ENCODE measurements around the gene NPIPB6.
"Not testable (repeated sequence)": the region's sequence is repeated elsewhere in the genome, so short reads cannot be mapped to it uniquely, and the experiment has no call there.

Gene NPIPB6

DNA sequence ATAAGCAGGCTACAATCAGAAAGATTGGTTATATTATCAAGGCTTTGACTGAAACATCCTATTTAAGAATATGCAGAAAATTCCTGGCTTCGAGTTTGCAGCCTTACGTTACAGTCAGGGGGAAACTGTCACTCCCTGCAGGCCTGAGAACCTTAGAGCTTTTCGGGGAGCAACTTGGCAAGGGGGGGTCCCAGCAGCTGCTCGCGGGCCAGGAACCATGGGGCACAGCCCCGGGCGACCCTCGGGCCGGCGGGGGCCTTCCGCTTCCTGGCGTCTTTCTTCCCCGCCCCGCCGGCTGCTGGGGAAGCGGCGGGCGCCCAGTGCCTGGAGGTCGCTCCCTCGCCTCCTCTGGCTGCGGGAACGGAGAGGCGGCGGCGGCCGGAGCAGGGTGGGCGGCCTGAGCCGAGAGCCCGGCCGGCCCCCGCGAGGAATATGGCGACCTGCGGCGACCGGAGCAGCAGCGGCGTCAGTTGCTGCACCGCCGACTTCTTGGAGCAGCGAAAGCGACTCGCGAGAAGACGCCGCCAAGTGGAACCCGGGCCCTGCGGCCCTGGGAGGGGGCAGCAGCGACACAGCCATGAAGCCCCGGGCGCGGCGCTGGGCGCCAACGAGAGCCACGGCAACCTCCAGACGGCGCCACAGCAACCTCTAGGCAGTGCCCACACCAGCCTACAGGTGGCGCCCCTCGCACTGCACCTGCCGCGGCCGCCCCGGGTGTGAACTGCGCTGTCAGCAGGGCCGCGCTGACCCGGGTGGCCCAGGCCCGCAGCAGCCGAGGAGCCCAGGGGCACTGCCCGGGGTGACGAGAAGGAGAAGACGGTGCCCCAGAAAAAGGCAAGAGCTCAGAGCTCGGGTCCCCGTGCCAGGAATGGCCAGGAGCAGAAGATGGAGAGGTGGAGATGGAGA, 1.2 kb upstream of the NPIPB6 start:
- H4K20me1 ChIP-seq (ENCODE audit: insufficient read depth, low read length); H3K4me1 ChIP-seq (ENCODE audit: low read length); H3K79me2 ChIP-seq (ENCODE audit: low read length); H3K4me2 ChIP-seq (ENCODE audit: low read length); H3K4me3 ChIP-seq (ENCODE audit: low read length); H2AFZ ChIP-seq (ENCODE audit: low read depth, low read length); H3K27ac ChIP-seq (ENCODE audit: low read length); H3K9ac ChIP-seq (ENCODE audit: low read length); H3K36me3 ChIP-seq (replicated peaks; ENCODE audit: low read depth, low read length); H3K9me3 ChIP-seq (ENCODE audit: insufficient read depth, low read length); H3K27me3 ChIP-seq (ENCODE audit: low read depth, low read length): not testable (repeated sequence)

DNA sequence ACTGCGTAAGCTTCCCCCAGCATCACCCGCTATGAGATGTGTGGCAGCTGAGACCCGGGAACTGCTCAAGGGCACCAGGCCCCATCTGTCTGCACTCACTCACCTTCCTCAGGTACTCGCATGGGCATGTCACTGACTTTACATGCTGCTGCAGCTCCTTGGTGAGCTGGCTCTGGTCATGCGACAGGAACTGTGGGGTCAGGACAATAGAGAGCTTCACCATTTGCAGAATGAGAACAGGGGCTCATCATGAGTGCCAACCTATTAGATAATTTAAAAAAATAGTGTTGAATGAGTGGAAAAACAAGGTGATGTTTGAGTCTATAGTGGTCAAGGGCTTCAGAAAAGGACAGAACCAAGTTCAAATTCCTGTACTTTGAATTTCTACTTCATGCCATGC, 708 bp downstream of the NPIPB6 start:
- not testable (repeated sequence) for H4K20me1 ChIP-seq (ENCODE audit: insufficient read depth, low read length); H3K27me3 ChIP-seq (ENCODE audit: low read depth, low read length); H2AFZ ChIP-seq (ENCODE audit: low read depth, low read length); H3K4me3 ChIP-seq (ENCODE audit: low read length); H3K9me3 ChIP-seq (ENCODE audit: insufficient read depth, low read length); H3K79me2 ChIP-seq (ENCODE audit: low read length); H3K4me1 ChIP-seq (ENCODE audit: low read length); H3K36me3 ChIP-seq (replicated peaks; ENCODE audit: low read depth, low read length)
- Histone ChIP-seq H3K4me2 (ENCODE audit: low read length) (peak overlapping the region; percentile 45; the same call in 1 of the 2 replicates), H3K27ac (ENCODE audit: low read length) (peak overlapping the region; percentile 67), H3K9ac (ENCODE audit: low read length) (peak overlapping the region; percentile 39; the same call in 1 of the 2 replicates)

DNA sequence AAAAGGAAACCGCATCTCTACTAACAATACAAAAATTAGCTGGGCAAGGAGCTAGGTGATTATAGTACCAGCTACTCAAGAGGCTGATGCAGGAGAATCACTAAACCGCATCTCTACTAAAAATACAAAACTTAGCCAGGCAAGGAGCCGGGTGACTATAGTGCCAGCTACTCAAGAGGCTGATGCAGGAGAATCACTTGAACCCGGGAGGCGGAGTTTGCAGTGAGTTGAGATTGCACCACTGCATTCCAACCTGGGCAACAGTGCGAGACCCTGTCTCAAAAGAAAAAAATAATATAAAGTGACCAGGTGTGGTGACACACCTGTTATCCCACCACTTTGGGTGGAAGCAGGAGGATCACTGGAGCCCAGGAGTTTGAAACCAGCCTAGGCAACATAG, 25.1 kb downstream of the NPIPB6 start:
- H3K36me3 ChIP-seq (replicated peaks; ENCODE audit: low read depth, low read length); H2AFZ ChIP-seq (ENCODE audit: low read depth, low read length); H3K9ac ChIP-seq (ENCODE audit: low read length); H3K27me3 ChIP-seq (ENCODE audit: low read depth, low read length); H3K4me2 ChIP-seq (ENCODE audit: low read length); H3K4me1 ChIP-seq (ENCODE audit: low read length); H3K27ac ChIP-seq (ENCODE audit: low read length); H3K79me2 ChIP-seq (ENCODE audit: low read length); H4K20me1 ChIP-seq (ENCODE audit: insufficient read depth, low read length); H3K9me3 ChIP-seq (ENCODE audit: insufficient read depth, low read length); H3K4me3 ChIP-seq (ENCODE audit: low read length): not testable (repeated sequence)

DNA sequence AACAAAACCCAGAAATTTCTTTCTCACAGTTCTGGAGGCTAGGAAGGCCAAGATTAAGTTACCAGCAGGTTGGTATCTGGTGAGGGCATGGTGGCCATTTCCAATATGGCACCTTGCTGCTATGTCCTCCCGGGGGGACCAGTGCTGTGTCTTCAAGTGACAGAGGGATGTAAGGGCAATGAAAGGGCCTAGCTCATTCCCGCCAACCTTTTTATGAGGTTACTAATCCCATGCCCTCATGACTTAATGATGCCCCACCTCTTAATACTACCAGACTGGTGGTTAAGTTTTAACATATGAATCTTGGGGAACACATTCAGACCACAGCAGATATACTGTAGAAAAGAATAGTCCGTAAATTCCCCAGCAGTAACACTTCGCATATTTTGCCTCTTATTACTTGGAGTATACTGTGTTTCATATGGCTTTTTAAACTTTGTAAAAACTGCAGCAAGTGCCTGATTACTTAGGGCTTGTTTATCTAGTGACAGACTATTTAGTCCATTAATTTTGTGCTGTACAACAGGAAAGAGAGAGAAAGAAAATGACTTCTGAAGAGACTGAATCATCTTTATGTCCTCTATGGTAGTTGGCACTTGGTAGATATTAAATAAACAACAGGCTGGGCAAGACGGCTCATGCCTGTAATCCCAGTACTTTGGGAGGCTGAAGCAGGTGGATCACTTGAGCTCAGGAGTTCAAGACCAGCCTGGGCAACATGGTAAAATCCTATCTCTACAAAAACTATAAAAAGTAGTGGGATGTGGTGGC, 26.2 kb downstream of the NPIPB6 start:
- not testable (repeated sequence) for H3K4me2 ChIP-seq (ENCODE audit: low read length); H3K9ac ChIP-seq (ENCODE audit: low read length); H2AFZ ChIP-seq (ENCODE audit: low read depth, low read length); H3K79me2 ChIP-seq (ENCODE audit: low read length); H3K27me3 ChIP-seq (ENCODE audit: low read depth, low read length); H3K27ac ChIP-seq (ENCODE audit: low read length); H3K36me3 ChIP-seq (replicated peaks; ENCODE audit: low read depth, low read length); H3K4me1 ChIP-seq (ENCODE audit: low read length); H3K9me3 ChIP-seq (ENCODE audit: insufficient read depth, low read length); H3K4me3 ChIP-seq (ENCODE audit: low read length); H4K20me1 ChIP-seq (ENCODE audit: insufficient read depth, low read length)

DNA sequence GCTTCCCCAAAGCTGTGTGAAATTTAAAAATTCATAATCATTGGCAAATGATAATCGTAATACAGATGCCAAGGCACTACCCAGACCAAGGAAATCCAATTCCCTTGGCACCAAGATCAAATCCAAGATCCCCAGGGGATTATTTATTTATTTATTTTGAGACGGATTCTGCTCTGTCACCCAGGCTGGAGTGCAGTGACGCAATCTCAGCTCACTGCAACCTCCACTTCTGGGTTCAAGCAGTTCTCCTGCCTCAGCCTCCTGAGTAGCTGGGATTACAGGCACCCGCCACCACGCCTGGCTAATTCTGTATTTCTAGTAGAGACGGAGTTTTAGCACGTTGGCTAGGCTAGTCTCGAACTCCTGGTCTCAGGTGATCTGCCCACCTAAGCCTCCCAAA, 27.6 kb downstream of the NPIPB6 start:
- not testable (repeated sequence) for H3K27me3 ChIP-seq (ENCODE audit: low read depth, low read length); H3K9me3 ChIP-seq (ENCODE audit: insufficient read depth, low read length); H3K27ac ChIP-seq (ENCODE audit: low read length); H3K36me3 ChIP-seq (replicated peaks; ENCODE audit: low read depth, low read length); H3K4me1 ChIP-seq (ENCODE audit: low read length); H3K4me2 ChIP-seq (ENCODE audit: low read length); H4K20me1 ChIP-seq (ENCODE audit: insufficient read depth, low read length); H2AFZ ChIP-seq (ENCODE audit: low read depth, low read length); H3K9ac ChIP-seq (ENCODE audit: low read length); H3K4me3 ChIP-seq (ENCODE audit: low read length); H3K79me2 ChIP-seq (ENCODE audit: low read length)

DNA sequence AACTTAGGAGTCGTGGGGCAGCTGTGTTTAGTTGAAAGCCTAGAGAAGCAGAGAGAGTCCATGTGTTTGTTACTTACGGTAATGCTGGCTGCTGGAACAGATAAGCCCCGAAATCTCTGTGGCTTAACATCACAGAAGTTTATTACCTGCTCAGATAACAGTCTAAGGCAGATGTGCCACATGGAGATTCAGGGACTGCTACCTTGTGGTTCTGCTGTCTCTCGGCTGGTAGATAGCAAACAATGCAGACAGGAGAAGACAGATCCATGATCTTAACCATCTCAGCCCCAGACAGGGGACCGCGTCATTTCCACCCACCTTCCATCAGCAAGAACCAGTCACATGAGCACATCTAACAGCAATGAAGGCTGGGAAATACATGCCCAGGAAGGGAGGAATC, 30.7 kb downstream of the NPIPB6 start:
- not testable (repeated sequence) for H3K27ac ChIP-seq (ENCODE audit: low read length); H3K4me3 ChIP-seq (ENCODE audit: low read length); H3K4me1 ChIP-seq (ENCODE audit: low read length); H2AFZ ChIP-seq (ENCODE audit: low read depth, low read length); H3K79me2 ChIP-seq (ENCODE audit: low read length); H3K9ac ChIP-seq (ENCODE audit: low read length); H4K20me1 ChIP-seq (ENCODE audit: insufficient read depth, low read length); H3K9me3 ChIP-seq (ENCODE audit: insufficient read depth, low read length); H3K4me2 ChIP-seq (ENCODE audit: low read length); H3K27me3 ChIP-seq (ENCODE audit: low read depth, low read length); H3K36me3 ChIP-seq (replicated peaks; ENCODE audit: low read depth, low read length)

DNA sequence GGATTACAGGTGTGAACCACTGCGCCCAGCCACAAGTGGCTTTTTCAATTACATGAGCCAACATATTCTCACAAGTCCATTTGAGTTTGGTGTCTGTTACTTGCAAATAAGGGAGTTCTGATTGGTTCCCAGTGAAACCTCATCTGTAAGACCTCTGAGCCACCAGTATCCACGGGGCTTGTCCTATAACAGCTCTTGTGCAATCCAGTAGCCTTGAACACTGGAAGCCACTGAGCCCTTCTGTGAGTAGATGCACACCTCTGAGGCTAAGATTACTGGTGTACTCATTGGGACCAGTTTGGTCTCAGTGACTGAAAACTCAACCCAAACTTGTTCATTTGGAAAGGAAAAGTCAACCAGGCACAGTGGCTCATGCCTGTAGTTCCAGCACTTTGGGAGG, 32.3 kb downstream of the NPIPB6 start:
- H3K27me3 ChIP-seq (ENCODE audit: low read depth, low read length); H4K20me1 ChIP-seq (ENCODE audit: insufficient read depth, low read length); H2AFZ ChIP-seq (ENCODE audit: low read depth, low read length); H3K4me2 ChIP-seq (ENCODE audit: low read length); H3K27ac ChIP-seq (ENCODE audit: low read length); H3K9ac ChIP-seq (ENCODE audit: low read length); H3K9me3 ChIP-seq (ENCODE audit: insufficient read depth, low read length); H3K4me3 ChIP-seq (ENCODE audit: low read length); H3K4me1 ChIP-seq (ENCODE audit: low read length); H3K36me3 ChIP-seq (replicated peaks; ENCODE audit: low read depth, low read length); H3K79me2 ChIP-seq (ENCODE audit: low read length): not testable (repeated sequence)

DNA sequence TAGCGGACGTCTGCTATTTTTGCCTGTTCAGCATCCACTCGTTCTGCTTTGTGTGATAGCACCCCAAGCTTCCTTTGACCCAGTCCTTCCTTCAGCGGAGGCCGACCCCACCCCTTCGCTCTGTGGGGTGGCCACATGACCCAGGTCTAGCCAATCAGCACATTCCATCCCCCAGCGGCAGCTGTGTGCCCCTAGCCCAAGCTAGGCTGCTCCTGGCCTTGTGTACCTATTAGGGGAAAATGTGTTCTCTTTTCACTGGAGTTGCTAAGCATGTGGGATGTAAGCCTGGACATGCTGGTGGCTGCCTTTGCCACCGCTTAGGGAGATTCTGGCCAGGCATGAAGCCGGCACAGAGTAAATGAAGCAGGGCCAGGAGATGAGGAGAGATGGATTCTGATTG, 33.1 kb downstream of the NPIPB6 start:
- H3K9ac ChIP-seq (ENCODE audit: low read length); H3K4me1 ChIP-seq (ENCODE audit: low read length); H3K9me3 ChIP-seq (ENCODE audit: insufficient read depth, low read length); H3K36me3 ChIP-seq (replicated peaks; ENCODE audit: low read depth, low read length); H3K27ac ChIP-seq (ENCODE audit: low read length); H4K20me1 ChIP-seq (ENCODE audit: insufficient read depth, low read length); H2AFZ ChIP-seq (ENCODE audit: low read depth, low read length); H3K27me3 ChIP-seq (ENCODE audit: low read depth, low read length); H3K79me2 ChIP-seq (ENCODE audit: low read length); H3K4me3 ChIP-seq (ENCODE audit: low read length); H3K4me2 ChIP-seq (ENCODE audit: low read length): not testable (repeated sequence)
